Sigmoid colon (tissue), 7 donors: ENCODE measurements around the gene SNX15. TPM values are rescaled to one million over a fixed set of nuclear protein-coding genes. Genes with fewer than 3 reads are reported as not detected.

Experiments used
- DNase-seq: peaks from one replicate; pipeline ENCODE4 v3.0.0-alpha.2; 2019
- H3K27ac ChIP-seq, 4 donors: fragments of 200-600 bp; sonication (generic); one replicate each; pipeline ENCODE4 v1.5.1; 2016 to 2019; ENCODE audit warnings: mild to moderate bottlenecking in 1 of 4
- H3K27me3 ChIP-seq, 3 donors: fragments of 200-600 bp; sonication (generic); one replicate each; pipeline ENCODE4 v1.5.1; 2019; ENCODE audit warnings: mild to moderate bottlenecking in 1 of 3
- H3K36me3 ChIP-seq, 4 donors: fragments of 200-600 bp; sonication (generic); one replicate each; pipeline ENCODE4 v1.5.1; 2016 to 2019
- H3K4me1 ChIP-seq, 4 donors: fragments of 200-600 bp; sonication (generic); one replicate each; pipeline ENCODE4 v1.5.1; 2017 to 2019
- H3K4me3 ChIP-seq, 4 donors: fragments of 200-600 bp; sonication (generic); one replicate each; pipeline ENCODE4 v1.5.1; 2017 to 2019; ENCODE audit warnings: mild to moderate bottlenecking in 2 of 4, moderate library complexity in 1 of 4
- H3K9me3 ChIP-seq, 4 donors: fragments of 200-600 bp in 3 of 4; sonication (generic) in 3 of 4; one replicate each; pipeline versions ENCODE4 v1.5.1 to v1.6.1; 2013 to 2019
- CTCF ChIP-seq, 4 experiments: fragments of 450-650 bp in 3 of 4; fragments of 200-600 bp in 1 of 4; IDR thresholded peaks; one replicate each; pipeline ENCODE4 v1.5.1; 2016 to 2019; ENCODE audit warnings: antibody characterized with exemption in 4 of 4, mild to moderate bottlenecking in 3 of 4, moderate library complexity in 2 of 4
- EP300 ChIP-seq, 4 donors: sonication (generic); formaldehyde crosslinking; IDR thresholded peaks; one replicate each; pipeline ENCODE4 v1.6.1; 2017; ENCODE audit warnings: antibody characterized with exemption in 4 of 4
- POLR2A ChIP-seq, 2 donors: fragments of 450-650 bp; IDR thresholded peaks; one replicate each; pipeline ENCODE4 v1.6.1; 2016; ENCODE audit warnings: antibody characterized with exemption in 2 of 2, mild to moderate bottlenecking in 2 of 2, moderate library complexity in 2 of 2
- POLR2AphosphoS5 ChIP-seq, 4 donors: sonication (generic); formaldehyde crosslinking; IDR thresholded peaks; one replicate each; pipeline ENCODE4 v1.6.1; 2017; ENCODE audit warnings: antibody characterized with exemption in 4 of 4
- WGBS, 2 donors: extraction: QIAGEN DNeasy Blood & Tissue Kit; methylation state at CpG; one replicate each; pipeline ENCODE4 v1.1.7; 2013; 5-methylcytosine and 5-hydroxymethylcytosine counted together
- intact Hi-C: fragments of 100-400 bp; cut with DNase I; formaldehyde crosslinking; loops from one replicate; pipeline ENCODE4 v1.15.1; 2023
- polyA plus RNA-seq, 3 donors: library from polyadenylated mRNA; stranded (reverse); fragments of 200-250 nt; gene quantifications; one replicate each; pipeline ENCODE4 v1.2.3, GENCODE V29; 2013
- total RNA-seq, 4 donors: library from RNA; depleted of rRNA; stranded (reverse); fragments of >200 nt; gene quantifications; one replicate each; pipeline ENCODE4 v1.1.0, GENCODE V29; 2016
- donor health status: healthy with polysubstance abuse.
- donor health status: Bipolar disorder and iron deficiency.
- donor health status: healthy.

SNX15 gene
- total and polyA plus RNA-seq, 7 donors: 20.1 to 36.6 (median 27.6) TPM

GRCh38 chr11:65008016-65008415 lies 19.2 kb upstream of the SNX15 start:
- H3K27ac ChIP-seq: no peak overlapping the region
- intact Hi-C loops: no loop called here
- peaks cover 0 to 4% (median 3%) of the 10 kb centered on the region in 4 donors for H3K4me1 ChIP-seq
- TF ChIP-seq CTCF (IDR thresholded peaks at IDR 0.05): no peak
- TF ChIP-seq POLR2A (IDR thresholded peaks at IDR 0.05): no peak
- TF ChIP-seq EP300 (IDR thresholded peaks at IDR 0.05): no peak
- no peak for DNase-seq
- no peaks in the 10 kb centered on the region for H3K36me3 ChIP-seq
- H3K27me3 ChIP-seq: no peaks in the 10 kb centered on the region
- WGBS, 2 donors: 65 to 74% methylated on average over 7 of the region's 7 CpGs
- no peaks in the 10 kb centered on the region for H3K9me3 ChIP-seq
- H3K4me3 ChIP-seq: no peak overlapping the region

GRCh38 chr11:65008873-65009272 lies 18.4 kb upstream of the SNX15 start:
- Histone ChIP-seq H3K9me3 (no peaks in the 10 kb centered on the region), H3K27ac (no peak overlapping the region), H3K36me3 (no peaks in the 10 kb centered on the region), H3K4me3 (no peak overlapping the region), H3K27me3 (no peaks in the 10 kb centered on the region), H3K4me1 (peaks cover 0 to 8% (median 7%) of the 10 kb centered on the region in 4 donors)
- DNase-seq: no peak
- intact Hi-C loops: no loop called here
- TF ChIP-seq POLR2AphosphoS5 (IDR thresholded peaks at IDR 0.05) (no peak), POLR2A (IDR thresholded peaks at IDR 0.05) (no peak), CTCF (IDR thresholded peaks at IDR 0.05) (no peak), EP300 (IDR thresholded peaks at IDR 0.05) (no peak)
- 77 to 86% methylated on average over 2 of the region's 2 CpGs for WGBS, 2 donors

GRCh38 chr11:65013130-65013887 lies 13.9 kb upstream of the SNX15 start:
- H3K36me3 ChIP-seq: peaks cover 0 to 5% (median under 1%) of the 10 kb centered on the region in 4 donors
- H3K4me1 ChIP-seq: peaks cover 0 to 25% (median 19%) of the 10 kb centered on the region in 4 donors
- no peaks in the 10 kb centered on the region for H3K27me3 ChIP-seq
- H3K9me3 ChIP-seq: no peaks in the 10 kb centered on the region
- peak; percentile 97 for DNase-seq
- TF ChIP-seq EP300 (IDR thresholded peaks at IDR 0.05) (no peak), CTCF (IDR thresholded peaks at IDR 0.05) (peak; percentile 63 to 94 (median 84)), POLR2A (IDR thresholded peaks at IDR 0.05) (peak; percentile 40 to 53), POLR2AphosphoS5 (IDR thresholded peaks at IDR 0.05) (peak; percentile 61 to 81 (median 72))
- H3K27ac ChIP-seq: peak overlapping the region; percentile 99 to 100 (median 100)
- peak overlapping the region; percentile 60 to 92 (median 81) for H3K4me3 ChIP-seq
- 6 to 12% methylated on average over 22 of the region's 22 CpGs for WGBS, 2 donors
- intact Hi-C loops: loop anchor here (2.0 to 5.0 kb wide), 2 partner anchors 71 to 84 kb away; partner anchors contain the start of genes CDCA5, VPS51 and ZFPL1

GRCh38 chr11:65013888-65014725 lies 13.1 kb upstream of the SNX15 start, which contains the start of gene ARL2:
Gene ARL2 (plus strand): TSS chr11:65014160. CDS start chr11:65014208, 48 bp downstream.
- peak within 1 kb of the TSS; percentile 60 to 92 (median 81) for H3K4me3 ChIP-seq
- peak; percentile 96 for DNase-seq
- no peaks in the 10 kb centered on the region for H3K27me3 ChIP-seq
- intact Hi-C loops: loop anchor here (1.0 to 5.0 kb wide), 5 partner anchors 13 to 103 kb away; partner anchors contain the start of genes CDCA5, PPP2R5B, SNX15 and VPS51
- peaks cover 0 to 11% (median 8%) of the 10 kb centered on the region in 4 donors for H3K36me3 ChIP-seq
- H3K27ac ChIP-seq: peak within 1 kb of the TSS; percentile 99 to 100 (median 100)
- peaks cover 0 to 25% (median 19%) of the 10 kb centered on the region in 4 donors for H3K4me1 ChIP-seq
- TF ChIP-seq POLR2A (IDR thresholded peaks at IDR 0.05) (peak; percentile 4 to 11), CTCF (IDR thresholded peaks at IDR 0.05) (peak; percentile 42 to 94 (median 63)), POLR2AphosphoS5 (IDR thresholded peaks at IDR 0.05) (peak in 3 of 4 donors; percentile 2 to 54 (median 52)), EP300 (IDR thresholded peaks at IDR 0.05) (no peak)
- 1% methylated on average over 96 of the region's 96 CpGs for WGBS, 2 donors
- no peaks in the 10 kb centered on the region for H3K9me3 ChIP-seq
